NOMO-1 treated with dmso at 0.1 percent for 144 hours (cell line): Measurements from ENCODE around the gene PAM.

Experiments
- DNase-seq: peaks from one replicate; lab custom pipeline; 2025; ENCODE audit not compliant: unreplicated experiment; lab: John Stamatoyannopoulos, UW

Gene PAM

GRCh38 chr5:102777099-102777498 lies 22.0 kb downstream of the PAM start:
- DNase-seq, result no peak

GRCh38 chr5:102778478-102778877 lies 23.4 kb downstream of the PAM start:
- DNase-seq, result no peak

GRCh38 chr5:102781359-102781758 lies 26.3 kb downstream of the PAM start:
- DNase-seq, result no peak

- no peak for DNase-seq
These were observed 26.7 kb downstream of the PAM start for GRCh38 chr5:102781786-102782185.

GRCh38 chr5:102782217-102782872 lies 27.2 kb downstream of the PAM start:
- DNase-seq, result no peak

- no peak for DNase-seq
These were observed 32.0 kb downstream of the PAM start for GRCh38 chr5:102787134-102787533.

GRCh38 chr5:102788788-102789187 lies 33.7 kb downstream of the PAM start:
- no peak for DNase-seq

GRCh38 chr5:102789469-102789868 lies 34.4 kb downstream of the PAM start:
- DNase-seq, result no peak

GRCh38 chr5:102790748-102791147 lies 35.6 kb downstream of the PAM start:
- no peak for DNase-seq

GRCh38 chr5:102792705-102793104 lies 37.6 kb downstream of the PAM start:
- DNase-seq, result no peak

- DNase-seq, result no peak
These were observed 38.9 kb downstream of the PAM start for GRCh38 chr5:102794047-102794446.

GRCh38 chr5:102794677-102795331 lies 39.7 kb downstream of the PAM start:
- no peak for DNase-seq

GRCh38 chr5:102795526-102795925 lies 40.4 kb downstream of the PAM start:
- DNase-seq, result no peak

- no peak for DNase-seq
These were observed 40.9 kb downstream of the PAM start for GRCh38 chr5:102796009-102796408.

- no peak for DNase-seq
These were observed 41.4 kb downstream of the PAM start for GRCh38 chr5:102796498-102796897.

- no peak for DNase-seq
These were observed 42.3 kb downstream of the PAM start for GRCh38 chr5:102797322-102797884.

GRCh38 chr5:102798104-102798785 lies 43.1 kb downstream of the PAM start:
- no peak for DNase-seq

- DNase-seq, result no peak
These were observed 43.9 kb downstream of the PAM start for GRCh38 chr5:102799017-102799416.

- DNase-seq, result no peak
These were observed 45.3 kb downstream of the PAM start for GRCh38 chr5:102800427-102800826.

GRCh38 chr5:102801371-102801770 lies 46.3 kb downstream of the PAM start:
- DNase-seq, result no peak

- DNase-seq, result no peak
These were observed 47.8 kb downstream of the PAM start for GRCh38 chr5:102802708-102803458.
